ENCODE data around the gene DRD3.

- TF ChIP-seq CTCF (IDR thresholded peaks at IDR 0.05; ENCODE audit: low read depth, low read length, missing input control) (no peak), MAX (IDR thresholded peaks at IDR 0.05) (no peak), RAD21 (IDR thresholded peaks at IDR 0.05) (no peak), YY1 (IDR thresholded peaks at IDR 0.05) (no peak), JUND (IDR thresholded peaks at IDR 0.05) (no peak), TAF1 (conservative IDR thresholded peaks at IDR 0.05) (no peak), HNF4A (conservative IDR thresholded peaks at IDR 0.05) (no peak)
Observed at GRCh38 chr3:114108137-114108536, 70.7 kb downstream of the DRD3 start.

Data from liver (tissue), 3 donors.